HCT116 (cell line): ENCODE results near the gene KIRREL3. TPM values are rescaled to one million over a fixed set of nuclear protein-coding genes. Genes with fewer than 3 reads are reported as not detected.

Source experiments
- ATAC-seq: fragments of 200-7000 bp; cut with Tn5 transposase; 2 replicates; pipeline ENCODE4 v1.9.1; 2020; ENCODE audit warnings: mild to moderate bottlenecking, moderate library complexity
- BruUV-seq: library from RNA; stranded (reverse); fragments of 400-500 nt; replicated peaks from 2 replicates; lab custom pipeline; 2021; lab: Mats Ljungman, UMichigan
- CTCF ChIA-PET: fragments of 300-600 bp; sonication (Branson Sonifier 250); formaldehyde crosslinking; loops from one replicate; lab custom pipeline; 2021; ENCODE audit warnings: antibody characterized with exemption; lab: Charles Lee
- POLR2A ChIA-PET: fragments of 300-600, 350-600 bp; sonication (Branson Sonifier 250); formaldehyde crosslinking; loops from one replicate; lab custom pipeline; 2021; ENCODE audit warnings: antibody characterized with exemption; lab: Charles Lee
- RAD21 ChIA-PET, 2 experiments: fragments of 300-600 bp; sonication (Branson Sonifier 250); formaldehyde crosslinking; loops; one replicate each; lab custom pipeline; 2023; ENCODE audit warnings: low total read pairs in 2 of 2; ENCODE audit not compliant: uncharacterized antibody in 2 of 2, unreplicated experiment in 2 of 2, low non-redundant PET in 1 of 2; lab: Charles Lee
- DNase-seq: peaks from one replicate; pipeline ENCODE4 v3.0.0-alpha.2; 2010; ENCODE audit warnings: low read depth, low spot score
- H2AFZ ChIP-seq: fragments of 200-600 bp; shearing (Covaris generic), sonication (generic); 2 replicates; pipeline ENCODE4 v1.6.1; 2017; ENCODE audit warnings: low read depth, mixed run types, mixed read lengths, antibody characterized with exemption, low read length; ENCODE audit not compliant: poor library complexity, severe bottlenecking
- H3K27ac ChIP-seq: 2 replicates; pipeline ENCODE4 v1.5.1; 2012; ENCODE audit warnings: low read depth, low read length
- H3K27me3 ChIP-seq: fragments of 200-600 bp; sonication (generic); 2 replicates; pipeline ENCODE4 v1.6.1; 2016; ENCODE audit warnings: mixed run types, low read length, mixed read lengths; ENCODE audit not compliant: insufficient read depth
- H3K36me3 ChIP-seq, 2 experiments: fragments of 200-500 bp in 1 of 2; fragments of 200-600 bp in 1 of 2; sonication (Bioruptor generic) in 1 of 2; sonication (generic) in 1 of 2; 2 replicates each; pipeline versions ENCODE4 v1.5.1 to v1.6.1; 2014 to 2016; ENCODE audit warnings: low read length in 2 of 2, inconsistent platforms in 1 of 2, mixed read lengths in 1 of 2, mixed run types in 1 of 2; ENCODE audit not compliant: insufficient read depth in 2 of 2, control insufficient read depth in 1 of 2
- H3K4me1 ChIP-seq, 2 experiments: fragments of 200-600 bp in 1 of 2; sonication (generic) in 1 of 2; 2 replicates each; pipeline versions ENCODE4 v1.5.1 to v1.6.1; 2012 to 2017; ENCODE audit warnings: low read length in 2 of 2, inconsistent platforms in 1 of 2, mild to moderate bottlenecking in 1 of 2, mixed read lengths in 1 of 2, mixed run types in 1 of 2, moderate library complexity in 1 of 2; ENCODE audit not compliant: insufficient read depth in 2 of 2, control insufficient read depth in 1 of 2
- H3K4me2 ChIP-seq: fragments of 200-600 bp; sonication (generic); 2 replicates; pipeline ENCODE4 v1.6.1; 2017; ENCODE audit warnings: mixed run types, low read length, mixed read lengths
- H3K4me3 ChIP-seq, 2 experiments: fragments of 200-600 bp in 1 of 2; sonication (generic) in 1 of 2; replicated peaks in 1 of 2; 2 replicates each; pipeline ENCODE4 v1.5.1; 2011 to 2016; ENCODE audit warnings: low read length in 2 of 2, control low read depth in 1 of 2, low read depth in 1 of 2, mild to moderate bottlenecking in 1 of 2, mixed read lengths in 1 of 2, mixed run types in 1 of 2
- H3K79me2 ChIP-seq: fragments of 200-600 bp; sonication (generic); 2 replicates; pipeline ENCODE4 v1.6.1; 2017; ENCODE audit warnings: mild to moderate bottlenecking, mixed run types, low read length, moderate library complexity, mixed read lengths; ENCODE audit not compliant: insufficient read depth
- H3K9ac ChIP-seq: fragments of 200-600 bp; sonication (generic); 2 replicates; pipeline ENCODE4 v1.6.1; 2016; ENCODE audit warnings: low read length, mixed read lengths
- H3K9me2 ChIP-seq: fragments of 200-600 bp; sonication (generic), shearing (Covaris generic); 2 replicates; pipeline ENCODE4 v1.6.1; 2017; ENCODE audit warnings: mixed run types, mild to moderate bottlenecking, moderate library complexity; ENCODE audit not compliant: insufficient read depth
- H3K9me3 ChIP-seq, 2 experiments: fragments of 200-500 bp in 1 of 2; fragments of 200-600 bp in 1 of 2; sonication (Bioruptor generic) in 1 of 2; sonication (generic) in 1 of 2; 2 replicates each; pipeline ENCODE4 v1.6.1; 2014 to 2017; ENCODE audit warnings: low read length in 2 of 2, mixed read lengths in 2 of 2, inconsistent platforms in 1 of 2, low read depth in 1 of 2, mild to moderate bottlenecking in 1 of 2, mixed run types in 1 of 2, moderate library complexity in 1 of 2; ENCODE audit not compliant: control insufficient read depth in 1 of 2, insufficient read depth in 1 of 2
- H4K20me1 ChIP-seq: fragments of 200-600 bp; sonication (generic), shearing (Covaris generic); 2 replicates; pipeline ENCODE4 v1.6.1; 2017; ENCODE audit warnings: mixed run types, mild to moderate bottlenecking, moderate library complexity; ENCODE audit not compliant: insufficient read depth
- CBX3 ChIP-seq: IDR thresholded peaks from 2 replicates; pipeline ENCODE4 v1.6.1; 2012; ENCODE audit warnings: low read depth
- CEBPB ChIP-seq: IDR thresholded peaks from 2 replicates; pipeline ENCODE4 v1.6.1; 2012; ENCODE audit warnings: low read depth
- EGR1 ChIP-seq: IDR thresholded peaks from 2 replicates; pipeline ENCODE4 v1.6.1; 2012; ENCODE audit warnings: low read depth
- ELF1 ChIP-seq: IDR thresholded peaks from 2 replicates; pipeline ENCODE4 v1.6.1; 2012; ENCODE audit warnings: low read depth, borderline replicate concordance
- EZH2 ChIP-seq: fragments of 200-600 bp; sonication (generic); IDR thresholded peaks from 2 replicates; pipeline ENCODE4 v1.6.1; 2017; ENCODE audit warnings: antibody characterized with exemption, mixed run types
- EZH2phosphoT487 ChIP-seq: fragments of 200-600 bp; IDR thresholded peaks from 2 replicates; pipeline ENCODE4 v1.6.1; 2018; ENCODE audit warnings: antibody characterized with exemption, borderline replicate concordance
- FOSL1 ChIP-seq: IDR thresholded peaks from 2 replicates; pipeline ENCODE4 v1.6.1; 2012; ENCODE audit warnings: low read depth
- POLR2A ChIP-seq: IDR thresholded peaks from 2 replicates; pipeline ENCODE4 v1.7.0; 2011; ENCODE audit warnings: borderline replicate concordance; ENCODE audit not compliant: insufficient read depth, insufficient read length; ENCODE audit errors: extremely low read depth
- POLR2AphosphoS5 ChIP-seq: IDR thresholded peaks from 2 replicates; pipeline ENCODE4 v1.6.1; 2011; ENCODE audit warnings: mild to moderate bottlenecking, low read depth, low read length, moderate library complexity
- RAD21 ChIP-seq: IDR thresholded peaks from 2 replicates; pipeline ENCODE4 v1.6.1; 2012; ENCODE audit warnings: low read depth, mild to moderate bottlenecking
- SIN3A ChIP-seq: IDR thresholded peaks from 2 replicates; pipeline ENCODE4 v1.6.1; 2012; ENCODE audit warnings: low read depth
- SP1 ChIP-seq: IDR thresholded peaks from 2 replicates; pipeline ENCODE4 v1.6.1; 2012; ENCODE audit warnings: low read depth
- SRF ChIP-seq: IDR thresholded peaks from 2 replicates; pipeline ENCODE4 v1.6.1; 2012; ENCODE audit warnings: low read depth
- YY1 ChIP-seq: IDR thresholded peaks from 2 replicates; pipeline ENCODE4 v1.6.1; 2011; ENCODE audit warnings: low read length, low read depth, moderate library complexity, mild to moderate bottlenecking; ENCODE audit not compliant: insufficient replicate concordance; ENCODE audit errors: extremely low read depth
- ZFX ChIP-seq: fragments of 450-650 bp; IDR thresholded peaks from 2 replicates; pipeline ENCODE4 v1.6.1; 2017
- ZNF274 ChIP-seq: fragments of 200-500 bp; sonication (Bioruptor generic); IDR thresholded peaks from 2 replicates; pipeline ENCODE4 v1.6.1; 2014; ENCODE audit warnings: mild to moderate bottlenecking, low read depth, low read length, inconsistent platforms
- intact Hi-C: fragments of 100-400 bp; cut with micrococcal nuclease; formaldehyde crosslinking; loops from 2 replicates; pipeline ENCODE4 v1.10.0; 2022
- total RNA-seq: library from RNA; stranded (reverse); gene quantifications from one replicate; pipeline ENCODE4 v1.2.1, GENCODE V29; 2021; ENCODE audit not compliant: unreplicated experiment
- TF ChIP-seq, protein P1 (sequence below): IDR thresholded peaks from 2 replicates; pipeline ENCODE4 v1.6.1; 2012; ENCODE audit warnings: low read depth
- TF ChIP-seq, protein P2 (sequence below): IDR thresholded peaks from 2 replicates; pipeline ENCODE4 v1.6.1; 2011; ENCODE audit warnings: mild to moderate bottlenecking, low read length, moderate library complexity; ENCODE audit not compliant: insufficient replicate concordance; ENCODE audit errors: extremely low read depth
- TF ChIP-seq, protein P3 (sequence below): IDR thresholded peaks from 2 replicates; pipeline ENCODE4 v1.6.1; 2012

The KIRREL3 gene
- total RNA-seq, 1 experiment from 2014 or later, result not detected

DNA sequence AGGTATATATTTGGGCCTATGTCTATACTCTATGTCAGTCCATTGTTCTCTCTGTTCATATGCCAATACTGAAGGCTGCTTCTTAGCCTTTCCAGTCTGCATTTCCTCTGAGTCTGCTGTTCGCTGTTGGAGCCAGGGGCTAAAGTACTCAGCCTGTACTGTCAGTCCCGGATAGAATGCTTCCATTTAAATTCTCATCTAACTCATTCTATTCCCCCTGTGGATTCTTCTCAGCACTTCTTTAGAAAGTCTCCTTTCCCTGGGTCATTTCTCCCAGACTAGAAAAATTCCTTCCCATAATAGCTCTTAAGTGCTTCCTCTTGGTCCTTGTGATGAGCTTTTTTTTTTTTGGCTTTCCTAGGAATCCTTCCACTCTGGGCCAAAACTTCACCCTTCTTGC lies 293.1 kb downstream of the KIRREL3 start:
- no peaks in the 10 kb centered on the region for H3K9me2 ChIP-seq
- H3K36me3 ChIP-seq, result no peaks in the 10 kb centered on the region
- H3K27me3 ChIP-seq, result peaks cover 34% of the 10 kb centered on the region; the same call in 1 of the 2 replicates
- H4K20me1 ChIP-seq, result no peaks in the 10 kb centered on the region
- no TSS peak for BruUV-seq
- no peaks in the 10 kb centered on the region for H3K79me2 ChIP-seq
- H3K4me3 ChIP-seq, result no peak overlapping the region
- TF ChIP-seq YY1, result no peak
- TF ChIP-seq SIN3A, result no peak
- no peak for TF ChIP-seq SRF
- no peak for TF ChIP-seq ZFX
- no peak for TF ChIP-seq FOSL1
- no peak for TF ChIP-seq POLR2A
- TF ChIP-seq, protein P1, sequence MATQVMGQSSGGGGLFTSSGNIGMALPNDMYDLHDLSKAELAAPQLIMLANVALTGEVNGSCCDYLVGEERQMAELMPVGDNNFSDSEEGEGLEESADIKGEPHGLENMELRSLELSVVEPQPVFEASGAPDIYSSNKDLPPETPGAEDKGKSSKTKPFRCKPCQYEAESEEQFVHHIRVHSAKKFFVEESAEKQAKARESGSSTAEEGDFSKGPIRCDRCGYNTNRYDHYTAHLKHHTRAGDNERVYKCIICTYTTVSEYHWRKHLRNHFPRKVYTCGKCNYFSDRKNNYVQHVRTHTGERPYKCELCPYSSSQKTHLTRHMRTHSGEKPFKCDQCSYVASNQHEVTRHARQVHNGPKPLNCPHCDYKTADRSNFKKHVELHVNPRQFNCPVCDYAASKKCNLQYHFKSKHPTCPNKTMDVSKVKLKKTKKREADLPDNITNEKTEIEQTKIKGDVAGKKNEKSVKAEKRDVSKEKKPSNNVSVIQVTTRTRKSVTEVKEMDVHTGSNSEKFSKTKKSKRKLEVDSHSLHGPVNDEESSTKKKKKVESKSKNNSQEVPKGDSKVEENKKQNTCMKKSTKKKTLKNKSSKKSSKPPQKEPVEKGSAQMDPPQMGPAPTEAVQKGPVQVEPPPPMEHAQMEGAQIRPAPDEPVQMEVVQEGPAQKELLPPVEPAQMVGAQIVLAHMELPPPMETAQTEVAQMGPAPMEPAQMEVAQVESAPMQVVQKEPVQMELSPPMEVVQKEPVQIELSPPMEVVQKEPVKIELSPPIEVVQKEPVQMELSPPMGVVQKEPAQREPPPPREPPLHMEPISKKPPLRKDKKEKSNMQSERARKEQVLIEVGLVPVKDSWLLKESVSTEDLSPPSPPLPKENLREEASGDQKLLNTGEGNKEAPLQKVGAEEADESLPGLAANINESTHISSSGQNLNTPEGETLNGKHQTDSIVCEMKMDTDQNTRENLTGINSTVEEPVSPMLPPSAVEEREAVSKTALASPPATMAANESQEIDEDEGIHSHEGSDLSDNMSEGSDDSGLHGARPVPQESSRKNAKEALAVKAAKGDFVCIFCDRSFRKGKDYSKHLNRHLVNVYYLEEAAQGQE, result no peak
- no peak for TF ChIP-seq ELF1
- TF ChIP-seq EZH2, result no peak
- TF ChIP-seq, protein P2, sequence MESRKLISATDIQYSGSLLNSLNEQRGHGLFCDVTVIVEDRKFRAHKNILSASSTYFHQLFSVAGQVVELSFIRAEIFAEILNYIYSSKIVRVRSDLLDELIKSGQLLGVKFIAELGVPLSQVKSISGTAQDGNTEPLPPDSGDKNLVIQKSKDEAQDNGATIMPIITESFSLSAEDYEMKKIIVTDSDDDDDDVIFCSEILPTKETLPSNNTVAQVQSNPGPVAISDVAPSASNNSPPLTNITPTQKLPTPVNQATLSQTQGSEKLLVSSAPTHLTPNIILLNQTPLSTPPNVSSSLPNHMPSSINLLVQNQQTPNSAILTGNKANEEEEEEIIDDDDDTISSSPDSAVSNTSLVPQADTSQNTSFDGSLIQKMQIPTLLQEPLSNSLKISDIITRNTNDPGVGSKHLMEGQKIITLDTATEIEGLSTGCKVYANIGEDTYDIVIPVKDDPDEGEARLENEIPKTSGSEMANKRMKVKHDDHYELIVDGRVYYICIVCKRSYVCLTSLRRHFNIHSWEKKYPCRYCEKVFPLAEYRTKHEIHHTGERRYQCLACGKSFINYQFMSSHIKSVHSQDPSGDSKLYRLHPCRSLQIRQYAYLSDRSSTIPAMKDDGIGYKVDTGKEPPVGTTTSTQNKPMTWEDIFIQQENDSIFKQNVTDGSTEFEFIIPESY, result no peak
- TF ChIP-seq, protein P3, sequence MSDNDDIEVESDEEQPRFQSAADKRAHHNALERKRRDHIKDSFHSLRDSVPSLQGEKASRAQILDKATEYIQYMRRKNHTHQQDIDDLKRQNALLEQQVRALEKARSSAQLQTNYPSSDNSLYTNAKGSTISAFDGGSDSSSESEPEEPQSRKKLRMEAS, result no peak
- no peak for TF ChIP-seq EZH2phosphoT487
- no peak for TF ChIP-seq SP1
- no peak for TF ChIP-seq EGR1
- TF ChIP-seq RAD21, result no peak
- no peak for TF ChIP-seq POLR2AphosphoS5
- no peak for TF ChIP-seq ZNF274
- no peak for TF ChIP-seq CEBPB
- TF ChIP-seq CBX3, result no peak
- ChIA-PET RAD21 (no interaction called here), POLR2A (no interaction called here), CTCF (no interaction called here)
- H3K4me2 ChIP-seq, result no peak overlapping the region
- H3K9me3 ChIP-seq, result no peaks in the 10 kb centered on the region
- no peak overlapping the region for H2AFZ ChIP-seq
- no peak overlapping the region for H3K27ac ChIP-seq
- DNase-seq (no peak), ATAC-seq (no peak)
- intact Hi-C loops, result no loop called here
- no peak overlapping the region for H3K9ac ChIP-seq
- H3K4me1 ChIP-seq, result no peaks in the 10 kb centered on the region
